GM18505 (cell line): ENCODE data around the gene PCDH1.
A peak's percentile ranks its signal among the peaks of the same experiment; 100 is the strongest.

Experiments
- ATAC-seq: cut with Tn5 transposase; IDR thresholded peaks from one replicate; pipeline ENCODE4 v1.9.1; 2021; ENCODE audit not compliant: unreplicated experiment
- POLR2A ChIP-seq: IDR thresholded peaks from 4 replicates; pipeline ENCODE4 v1.6.1; 2011; ENCODE audit warnings: borderline replicate concordance; ENCODE audit not compliant: insufficient read depth, insufficient read length; ENCODE audit errors: extremely low read depth

The PCDH1 gene

DNA sequence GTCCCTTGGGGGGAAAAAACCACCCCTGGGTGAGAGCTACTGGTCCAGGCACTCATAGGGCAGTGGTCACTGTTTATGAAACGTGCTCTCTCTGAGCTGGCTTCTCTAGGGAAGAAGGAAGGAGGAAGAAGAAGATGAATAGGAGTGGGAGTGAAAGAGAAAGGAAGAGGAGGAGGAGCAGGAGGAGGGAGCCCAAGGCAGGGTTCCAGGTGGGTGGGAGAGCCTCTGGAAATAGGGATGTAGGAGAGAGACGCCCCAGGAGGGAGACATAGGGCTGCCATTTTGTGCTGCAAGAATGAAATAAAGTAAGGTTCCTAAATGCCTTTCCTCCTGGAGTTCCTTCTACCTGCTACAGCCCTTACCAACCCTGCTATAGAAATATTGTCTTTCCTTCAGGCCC is 65.7 kb downstream of the PCDH1 start:
- no peak for TF ChIP-seq POLR2A
- ATAC-seq: no peak

DNA sequence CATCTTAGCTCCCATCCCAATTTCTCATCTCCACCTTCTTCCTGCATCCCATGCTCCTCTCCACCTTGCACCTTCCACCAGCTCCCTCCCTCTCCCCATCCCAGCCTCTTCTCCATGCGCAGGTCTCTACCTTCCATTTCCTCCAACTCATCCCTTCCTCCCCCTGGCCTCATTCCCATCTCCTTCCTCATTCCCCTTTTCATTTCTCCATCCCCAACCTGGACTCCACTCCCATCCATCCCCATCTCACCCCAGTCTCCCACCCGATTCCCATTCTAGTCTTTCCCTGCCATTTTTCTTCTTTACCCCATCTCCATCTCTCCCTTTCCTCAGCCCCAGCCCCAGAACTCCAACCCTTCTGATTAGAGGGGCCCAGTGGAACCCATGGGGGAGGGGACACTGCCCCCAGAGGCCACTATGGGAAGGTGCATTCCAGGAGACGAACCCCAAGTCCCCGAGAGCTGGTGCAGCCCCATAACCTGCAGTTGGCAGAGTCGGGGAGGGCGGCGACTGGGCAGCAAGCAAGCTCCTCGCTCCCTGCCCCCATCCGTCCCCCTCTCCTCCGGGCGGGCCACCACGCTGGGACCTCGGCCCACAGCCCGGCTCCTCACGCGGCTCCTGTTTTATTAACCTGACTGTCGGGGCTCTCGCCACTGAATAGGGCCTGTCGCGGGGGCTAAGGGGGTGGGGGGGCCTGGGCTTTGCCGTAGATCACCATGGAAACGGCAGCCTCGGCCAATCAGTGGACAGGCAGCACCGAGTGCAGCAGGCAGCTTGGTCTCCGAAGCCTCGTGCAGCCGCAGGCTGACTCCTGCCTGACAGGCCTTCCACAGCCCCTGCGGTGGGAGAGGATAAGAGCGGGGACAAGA is 66.7 kb downstream of the PCDH1 start:
- peak; percentile 78 for ATAC-seq
- TF ChIP-seq POLR2A: no peak

DNA sequence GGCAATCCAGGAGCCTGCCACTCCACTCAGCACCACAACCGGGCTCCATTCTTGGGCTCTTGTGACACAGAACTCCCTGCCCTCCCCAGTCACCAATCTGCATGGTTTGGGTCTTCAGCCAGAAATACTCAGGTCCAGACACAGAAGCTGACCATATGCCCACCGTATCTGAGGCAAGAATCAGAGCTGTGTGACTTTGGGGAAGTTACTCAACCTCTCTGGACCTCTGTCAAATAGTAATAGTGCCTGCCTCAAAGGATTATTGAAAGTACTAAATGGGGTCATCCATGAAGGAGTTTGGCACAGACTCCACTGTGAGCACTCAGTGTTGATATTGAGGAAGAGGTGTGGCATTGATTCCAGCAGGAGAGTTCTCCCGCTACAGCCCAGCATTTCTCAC is 67.5 kb downstream of the PCDH1 start:
- TF ChIP-seq POLR2A: no peak
- ATAC-seq: no peak

DNA sequence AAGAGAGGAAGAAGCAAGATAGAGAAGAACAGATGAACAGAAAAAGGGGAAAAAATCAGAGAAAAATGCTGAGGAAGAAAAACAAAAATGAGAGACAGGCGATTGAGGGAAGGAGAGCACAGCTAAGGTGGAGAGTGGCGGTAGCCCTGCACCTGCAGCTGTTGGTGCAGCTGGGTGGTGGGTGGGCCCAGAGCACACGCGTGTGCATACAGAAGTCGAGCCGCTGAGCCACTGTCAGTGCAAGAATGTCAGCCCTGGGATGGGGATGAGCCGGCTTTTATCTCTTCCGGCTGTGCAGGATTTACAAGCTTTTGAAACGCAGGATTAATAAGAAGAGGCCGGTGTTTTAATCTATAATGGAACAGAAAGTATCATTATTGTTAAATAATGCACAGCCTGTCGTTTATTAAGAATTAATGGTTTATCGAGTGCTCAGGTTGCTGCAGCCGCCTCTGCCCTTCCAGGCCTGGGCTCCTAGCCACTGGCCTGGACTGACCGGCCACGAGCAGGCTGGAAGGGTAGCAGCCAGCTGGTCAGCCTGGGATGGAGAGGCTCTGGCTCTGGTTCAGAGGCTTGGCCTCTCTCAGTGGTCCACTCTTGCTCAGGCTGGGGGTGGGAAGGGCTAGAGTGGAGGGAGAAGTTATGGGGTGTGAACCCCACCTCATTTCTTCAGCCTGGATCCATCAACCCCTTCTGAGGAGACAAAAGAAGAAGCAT is 68.7 kb downstream of the PCDH1 start:
- no peak for TF ChIP-seq POLR2A
- no peak for ATAC-seq

DNA sequence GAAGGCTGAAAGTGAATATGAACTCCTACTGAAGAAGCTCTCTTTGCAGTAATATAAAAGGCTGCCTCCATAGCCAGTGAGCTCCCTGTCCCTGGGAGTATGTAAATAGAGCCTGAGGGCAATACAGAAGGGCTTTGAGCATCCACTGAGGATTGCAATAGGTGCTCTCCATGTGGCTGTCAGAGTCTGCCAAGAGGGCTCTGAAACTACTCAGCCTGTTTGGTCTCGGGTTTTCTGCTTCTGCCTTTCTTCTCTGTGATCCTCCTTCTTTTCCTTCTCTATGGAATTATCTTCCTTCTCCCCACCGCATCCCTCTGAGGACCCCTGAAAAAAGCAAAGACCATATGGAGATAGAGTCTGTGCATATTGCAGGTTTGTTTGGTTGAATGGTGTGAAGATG is 69.4 kb downstream of the PCDH1 start:
- no peak for ATAC-seq
- no peak for TF ChIP-seq POLR2A

DNA sequence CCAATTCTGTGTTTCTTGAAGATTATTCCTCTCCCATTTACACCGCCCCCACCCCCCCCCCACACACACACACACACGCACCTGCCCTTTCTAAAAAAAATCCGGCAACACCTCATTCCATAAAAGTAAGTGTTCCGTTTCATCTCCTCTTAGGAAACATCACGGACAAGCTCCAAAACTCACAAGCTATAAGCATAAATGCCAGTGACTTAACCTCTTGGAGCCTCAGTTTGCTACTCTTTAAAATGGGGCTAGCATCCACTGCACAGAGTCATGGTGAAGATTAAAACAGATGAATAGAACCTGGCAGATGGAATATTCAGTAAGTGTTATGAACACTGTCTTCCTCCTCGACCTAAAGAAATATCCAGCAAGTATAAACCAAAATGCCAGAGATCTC is 70.5 kb downstream of the PCDH1 start:
- no peak for TF ChIP-seq POLR2A
- ATAC-seq: no peak

DNA sequence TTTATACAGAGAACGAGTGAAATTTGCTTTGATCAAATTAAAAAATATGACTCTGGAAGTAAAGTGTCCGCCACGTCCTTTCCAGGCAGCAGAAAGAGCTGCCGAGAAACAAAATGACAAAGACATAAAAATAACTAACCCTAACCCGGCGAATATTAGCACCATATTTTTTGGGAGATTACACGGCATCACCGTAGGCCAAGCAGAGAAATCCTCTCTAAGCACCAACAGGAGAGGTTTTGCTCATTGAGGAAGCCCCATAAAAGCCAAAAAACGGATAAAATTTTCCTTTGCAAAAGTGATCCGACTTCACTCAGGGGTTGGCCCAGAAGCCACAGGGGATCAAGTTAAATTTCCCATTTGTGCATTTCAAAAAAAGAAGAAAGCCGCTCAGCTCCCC is 70.9 kb downstream of the PCDH1 start:
- no peak for ATAC-seq
- no peak for TF ChIP-seq POLR2A

DNA sequence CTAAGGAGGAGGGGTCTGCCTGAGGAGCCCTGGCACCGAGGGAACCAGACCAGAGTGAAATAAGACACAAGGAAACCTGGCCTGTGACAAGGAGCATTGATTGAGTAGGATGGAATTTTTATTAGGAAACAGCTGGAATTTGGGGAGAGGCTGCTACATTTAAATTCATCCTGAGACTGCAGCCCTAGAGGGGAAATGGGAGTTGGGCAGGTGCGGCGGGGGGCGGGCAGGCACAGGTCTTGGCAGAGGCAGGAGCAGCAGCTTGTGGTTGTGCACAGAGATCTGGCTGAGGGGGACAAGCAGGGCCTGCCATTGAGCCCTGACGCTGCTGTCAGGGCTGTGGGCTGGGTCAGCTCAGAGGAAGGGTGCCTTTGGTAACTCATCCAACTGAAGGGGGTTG is 71.6 kb downstream of the PCDH1 start:
- TF ChIP-seq POLR2A: no peak
- no peak for ATAC-seq

DNA sequence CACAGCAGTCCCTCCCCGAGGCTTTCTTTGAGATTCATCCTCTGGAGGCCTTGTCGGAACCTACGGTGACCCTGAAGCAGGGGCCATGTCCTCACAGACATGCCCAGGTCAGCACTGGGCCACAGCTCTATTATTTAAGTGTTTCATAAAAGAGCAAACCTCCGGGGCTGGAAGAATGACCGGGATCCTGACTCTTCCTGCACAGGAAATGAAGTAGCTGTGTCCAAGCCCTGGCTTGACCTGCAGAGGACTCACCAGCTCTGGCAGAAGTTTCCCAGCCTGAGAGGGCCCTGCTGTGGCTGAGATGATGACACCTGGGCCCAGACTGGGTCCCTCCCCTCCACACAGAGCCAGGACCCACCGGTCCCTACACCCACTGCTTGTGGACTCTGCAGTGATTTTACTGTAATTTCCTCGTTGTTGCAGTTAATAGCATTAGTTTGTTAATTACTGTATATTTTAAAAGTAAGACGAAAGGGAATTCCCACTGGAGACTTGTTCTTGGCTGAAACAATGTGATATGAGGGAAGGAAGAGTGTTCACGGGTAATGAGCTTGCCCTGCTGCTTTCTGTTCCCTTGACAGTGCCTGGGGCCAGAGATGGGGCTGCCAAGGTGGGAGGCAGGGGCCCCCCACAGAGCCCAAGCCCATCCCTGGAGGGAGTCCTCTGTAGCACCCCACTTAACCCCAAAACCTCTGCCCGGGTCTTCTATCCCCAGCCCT is 72.2 kb downstream of the PCDH1 start:
- TF ChIP-seq POLR2A: no peak
- ATAC-seq: no peak

DNA sequence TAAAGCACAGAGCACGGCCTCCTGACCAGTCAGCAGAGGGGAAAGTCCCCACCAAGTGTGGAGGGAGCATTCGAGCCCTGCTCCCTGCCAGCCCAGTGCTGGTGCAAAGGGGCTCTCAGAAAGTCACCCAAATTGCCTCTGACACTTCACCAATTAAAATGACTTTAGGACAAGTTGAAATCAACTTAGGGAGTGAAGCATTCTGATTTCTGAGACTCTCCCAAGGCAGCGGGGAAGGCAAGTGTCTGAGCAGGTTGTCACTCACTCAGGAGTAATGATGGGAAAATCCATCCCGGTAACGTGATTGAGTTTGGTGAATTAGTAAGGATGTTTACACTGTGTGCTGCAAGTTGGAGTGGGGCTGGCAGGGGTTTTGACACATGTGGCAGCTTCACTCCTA is 73.7 kb downstream of the PCDH1 start:
- TF ChIP-seq POLR2A: no peak
- ATAC-seq: no peak
